ENCODE measurements around the gene PRKAG3.

The PRKAG3 gene

GRCh38 chr2:218828477-218828778 lies 3.2 kb downstream of the PRKAG3 start:
- H3K9me3 ChIP-seq (ENCODE audit: low read depth, low read length): no peaks in the 10 kb centered on the region
- H3K36me3 ChIP-seq (ENCODE audit: insufficient read depth, low read length): no peaks in the 10 kb centered on the region
- no peak overlapping the region for H3K27ac ChIP-seq
- DNase-seq (ENCODE audit: low read depth, low spot score): no peak
- TF ChIP-seq POLR2AphosphoS5 (IDR thresholded peaks at IDR 0.05; ENCODE audit: borderline replicate concordance, low read depth, low read length) (no peak), FOXP2 (optimal IDR thresholded peaks at IDR 0.05; ENCODE audit: control extremely low read depth, extremely low read length, insufficient read depth) (no peak), EZH2 (IDR thresholded peaks at IDR 0.05) (no peak)
- no peak overlapping the region for H3K4me3 ChIP-seq
- H3K9ac ChIP-seq (ENCODE audit: insufficient read length): no peak overlapping the region

GRCh38 chr2:218827701-218828476 lies 3.7 kb downstream of the PRKAG3 start:
- DNase-seq (ENCODE audit: low read depth, low spot score): no peak
- no peaks in the 10 kb centered on the region for H3K36me3 ChIP-seq (ENCODE audit: insufficient read depth, low read length)
- H3K27ac ChIP-seq: no peak overlapping the region
- H3K4me3 ChIP-seq: no peak overlapping the region
- TF ChIP-seq FOXP2 (optimal IDR thresholded peaks at IDR 0.05; ENCODE audit: control extremely low read depth, extremely low read length, insufficient read depth): no peak
- no peak for TF ChIP-seq EZH2 (IDR thresholded peaks at IDR 0.05)
- no peak for TF ChIP-seq POLR2AphosphoS5 (IDR thresholded peaks at IDR 0.05; ENCODE audit: borderline replicate concordance, low read depth, low read length)
- H3K9me3 ChIP-seq (ENCODE audit: low read depth, low read length): no peaks in the 10 kb centered on the region
- H3K9ac ChIP-seq (ENCODE audit: insufficient read length): no peak overlapping the region

GRCh38 chr2:218826791-218827190 lies 4.8 kb downstream of the PRKAG3 start:
- DNase-seq (ENCODE audit: low read depth, low spot score): no peak
- Histone ChIP-seq H3K36me3 (ENCODE audit: insufficient read depth, low read length) (no peaks in the 10 kb centered on the region), H3K9me3 (ENCODE audit: low read depth, low read length) (no peaks in the 10 kb centered on the region), H3K9ac (ENCODE audit: insufficient read length) (no peak overlapping the region), H3K27ac (no peak overlapping the region), H3K4me3 (no peak overlapping the region)
- no peak for TF ChIP-seq FOXP2 (optimal IDR thresholded peaks at IDR 0.05; ENCODE audit: control extremely low read depth, extremely low read length, insufficient read depth)
- no peak for TF ChIP-seq EZH2 (IDR thresholded peaks at IDR 0.05)
- TF ChIP-seq POLR2AphosphoS5 (IDR thresholded peaks at IDR 0.05; ENCODE audit: borderline replicate concordance, low read depth, low read length): no peak

GRCh38 chr2:218824004-218824403 lies 7.6 kb downstream of the PRKAG3 start:
- no peaks in the 10 kb centered on the region for H3K36me3 ChIP-seq (ENCODE audit: insufficient read depth, low read length)
- H3K27ac ChIP-seq: no peak overlapping the region
- no peak overlapping the region for H3K9ac ChIP-seq (ENCODE audit: insufficient read length)
- no peak for DNase-seq (ENCODE audit: low read depth, low spot score)
- no peak for TF ChIP-seq FOXP2 (optimal IDR thresholded peaks at IDR 0.05; ENCODE audit: control extremely low read depth, extremely low read length, insufficient read depth)
- no peaks in the 10 kb centered on the region for H3K9me3 ChIP-seq (ENCODE audit: low read depth, low read length)
- no peak overlapping the region for H3K4me3 ChIP-seq

GRCh38 chr2:218823196-218823855 lies 8.3 kb downstream of the PRKAG3 start:
- H3K27ac ChIP-seq: no peak overlapping the region
- no peak overlapping the region for H3K9ac ChIP-seq (ENCODE audit: insufficient read length)
- no peak overlapping the region for H3K4me3 ChIP-seq
- TF ChIP-seq POLR2AphosphoS5 (IDR thresholded peaks at IDR 0.05; ENCODE audit: borderline replicate concordance, low read depth, low read length) (no peak), EZH2 (IDR thresholded peaks at IDR 0.05) (no peak), FOXP2 (optimal IDR thresholded peaks at IDR 0.05; ENCODE audit: control extremely low read depth, extremely low read length, insufficient read depth) (no peak)
- no peaks in the 10 kb centered on the region for H3K9me3 ChIP-seq (ENCODE audit: low read depth, low read length)
- no peaks in the 10 kb centered on the region for H3K36me3 ChIP-seq (ENCODE audit: insufficient read depth, low read length)
- no peak for DNase-seq (ENCODE audit: low read depth, low spot score)

- Histone ChIP-seq H3K9ac (ENCODE audit: insufficient read length) (no peak overlapping the region), H3K27ac (no peak overlapping the region), H3K36me3 (ENCODE audit: insufficient read depth, low read length) (no peaks in the 10 kb centered on the region), H3K9me3 (ENCODE audit: low read depth, low read length) (no peaks in the 10 kb centered on the region), H3K4me3 (no peak overlapping the region)
- TF ChIP-seq FOXP2 (optimal IDR thresholded peaks at IDR 0.05; ENCODE audit: control extremely low read depth, extremely low read length, insufficient read depth) (no peak), POLR2AphosphoS5 (IDR thresholded peaks at IDR 0.05; ENCODE audit: borderline replicate concordance, low read depth, low read length) (no peak), EZH2 (IDR thresholded peaks at IDR 0.05) (no peak)
- no peak for DNase-seq (ENCODE audit: low read depth, low spot score)
These were observed 9.0 kb downstream of the PRKAG3 start for GRCh38 chr2:218822622-218823021.

GRCh38 chr2:218821605-218822211 lies 9.9 kb downstream of the PRKAG3 start:
- no peak for DNase-seq (ENCODE audit: low read depth, low spot score)
- no peak overlapping the region for H3K27ac ChIP-seq
- H3K4me3 ChIP-seq: no peak overlapping the region
- H3K9ac ChIP-seq (ENCODE audit: insufficient read length): no peak overlapping the region
- TF ChIP-seq EZH2 (IDR thresholded peaks at IDR 0.05) (no peak), POLR2AphosphoS5 (IDR thresholded peaks at IDR 0.05; ENCODE audit: borderline replicate concordance, low read depth, low read length) (no peak), FOXP2 (optimal IDR thresholded peaks at IDR 0.05; ENCODE audit: control extremely low read depth, extremely low read length, insufficient read depth) (no peak)
- H3K36me3 ChIP-seq (ENCODE audit: insufficient read depth, low read length): no peaks in the 10 kb centered on the region
- no peaks in the 10 kb centered on the region for H3K9me3 ChIP-seq (ENCODE audit: low read depth, low read length)

GRCh38 chr2:218820746-218821369 lies 10.7 kb downstream of the PRKAG3 start:
- no peak overlapping the region for H3K27ac ChIP-seq
- H3K9me3 ChIP-seq (ENCODE audit: low read depth, low read length): no peaks in the 10 kb centered on the region
- H3K4me3 ChIP-seq: no peak overlapping the region
- no peaks in the 10 kb centered on the region for H3K36me3 ChIP-seq (ENCODE audit: insufficient read depth, low read length)
- DNase-seq (ENCODE audit: low read depth, low spot score): no peak
- TF ChIP-seq FOXP2 (optimal IDR thresholded peaks at IDR 0.05; ENCODE audit: control extremely low read depth, extremely low read length, insufficient read depth): no peak
- no peak for TF ChIP-seq POLR2AphosphoS5 (IDR thresholded peaks at IDR 0.05; ENCODE audit: borderline replicate concordance, low read depth, low read length)
- TF ChIP-seq EZH2 (IDR thresholded peaks at IDR 0.05): no peak
- no peak overlapping the region for H3K9ac ChIP-seq (ENCODE audit: insufficient read length)
